KMS-11 (cell line): ENCODE data around the gene DUSP14.

Experiments used
- H2AFZ ChIP-seq: fragments of 200-600 bp; sonication (generic); 2 replicates; pipeline ENCODE4 v1.6.1; 2016; ENCODE audit warnings: antibody characterized with exemption, mixed run types, low read depth
- H3K27ac ChIP-seq: fragments of 200-600 bp; sonication (generic); 2 replicates; pipeline ENCODE4 v1.6.1; 2016; ENCODE audit warnings: mild to moderate bottlenecking, mixed run types
- H3K27me3 ChIP-seq: fragments of 200-600 bp; sonication (generic); 2 replicates; pipeline ENCODE4 v1.6.1; 2017; ENCODE audit warnings: mild to moderate bottlenecking, low read depth, mixed run types, moderate library complexity; ENCODE audit not compliant: insufficient read depth
- H3K36me3 ChIP-seq: fragments of 200-600 bp; sonication (generic); 2 replicates; pipeline ENCODE4 v1.6.1; 2017; ENCODE audit warnings: mild to moderate bottlenecking, mixed run types; ENCODE audit not compliant: insufficient read depth
- H3K4me1 ChIP-seq: fragments of 200-600 bp; sonication (generic); 2 replicates; pipeline ENCODE4 v1.6.1; 2016; ENCODE audit warnings: mild to moderate bottlenecking, low read depth, mixed run types; ENCODE audit not compliant: poor library complexity, severe bottlenecking
- H3K4me2 ChIP-seq: fragments of 200-600 bp; sonication (generic); 2 replicates; pipeline ENCODE4 v1.7.0; 2016; ENCODE audit warnings: mild to moderate bottlenecking, mixed run types
- H3K4me3 ChIP-seq: fragments of 200-600 bp; sonication (generic); IDR thresholded peaks from 2 replicates; pipeline ENCODE4 v1.6.1; 2017; ENCODE audit warnings: low read depth, low read length, mixed read lengths; ENCODE audit not compliant: insufficient read depth
- H3K79me2 ChIP-seq: fragments of 200-600 bp; sonication (generic); 2 replicates; pipeline ENCODE4 v1.6.1; 2016; ENCODE audit warnings: low read depth, mixed run types; ENCODE audit not compliant: insufficient read depth
- H3K9ac ChIP-seq: fragments of 200-600 bp; sonication (generic); 2 replicates; pipeline ENCODE4 v1.6.1; 2016; ENCODE audit warnings: mild to moderate bottlenecking, mixed run types
- H4K20me1 ChIP-seq: fragments of 200-600 bp; sonication (generic); 2 replicates; pipeline ENCODE4 v1.6.1; 2016; ENCODE audit warnings: mild to moderate bottlenecking, mixed run types; ENCODE audit not compliant: insufficient read depth
- TF ChIP-seq, protein P1 (sequence below): fragments of 200-600 bp; sonication (generic); conservative IDR thresholded peaks from 2 replicates; pipeline ENCODE4 v1.6.1; 2017; ENCODE audit warnings: low read depth, mild to moderate bottlenecking, antibody characterized with exemption, low read length, moderate library complexity, mixed read lengths

The DUSP14 gene

DNA sequence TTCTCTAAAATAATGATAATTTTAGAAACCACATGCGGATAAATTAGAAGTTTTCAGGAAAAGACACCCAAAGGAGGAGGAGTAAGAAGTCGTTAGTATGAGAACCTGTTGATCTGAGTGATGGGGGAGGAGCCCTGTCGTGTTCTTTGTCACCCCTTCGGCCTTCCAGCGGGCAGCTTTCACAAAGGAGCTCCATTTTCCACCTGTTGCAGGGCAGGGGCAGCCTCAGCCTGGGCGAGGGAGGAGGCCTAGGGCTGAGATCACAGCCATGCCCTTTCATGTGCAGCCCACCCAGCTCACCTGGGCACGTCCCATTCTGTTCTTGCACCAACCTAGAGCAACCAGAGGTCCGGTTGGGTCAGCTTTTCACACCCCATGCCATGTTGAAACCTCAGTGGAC is 5.3 kb downstream of the DUSP14 start:
- no peak overlapping the region for H3K9ac ChIP-seq
- TF ChIP-seq, protein P1, sequence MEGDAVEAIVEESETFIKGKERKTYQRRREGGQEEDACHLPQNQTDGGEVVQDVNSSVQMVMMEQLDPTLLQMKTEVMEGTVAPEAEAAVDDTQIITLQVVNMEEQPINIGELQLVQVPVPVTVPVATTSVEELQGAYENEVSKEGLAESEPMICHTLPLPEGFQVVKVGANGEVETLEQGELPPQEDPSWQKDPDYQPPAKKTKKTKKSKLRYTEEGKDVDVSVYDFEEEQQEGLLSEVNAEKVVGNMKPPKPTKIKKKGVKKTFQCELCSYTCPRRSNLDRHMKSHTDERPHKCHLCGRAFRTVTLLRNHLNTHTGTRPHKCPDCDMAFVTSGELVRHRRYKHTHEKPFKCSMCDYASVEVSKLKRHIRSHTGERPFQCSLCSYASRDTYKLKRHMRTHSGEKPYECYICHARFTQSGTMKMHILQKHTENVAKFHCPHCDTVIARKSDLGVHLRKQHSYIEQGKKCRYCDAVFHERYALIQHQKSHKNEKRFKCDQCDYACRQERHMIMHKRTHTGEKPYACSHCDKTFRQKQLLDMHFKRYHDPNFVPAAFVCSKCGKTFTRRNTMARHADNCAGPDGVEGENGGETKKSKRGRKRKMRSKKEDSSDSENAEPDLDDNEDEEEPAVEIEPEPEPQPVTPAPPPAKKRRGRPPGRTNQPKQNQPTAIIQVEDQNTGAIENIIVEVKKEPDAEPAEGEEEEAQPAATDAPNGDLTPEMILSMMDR: no peak
- H3K4me2 ChIP-seq: no peak overlapping the region
- no peaks in the 10 kb centered on the region for H3K36me3 ChIP-seq
- no peak overlapping the region for H3K27ac ChIP-seq
- peaks cover 7% of the 10 kb centered on the region for H3K4me1 ChIP-seq
- H3K27me3 ChIP-seq: no peaks in the 10 kb centered on the region
- H3K4me3 ChIP-seq: no peak overlapping the region
- H2AFZ ChIP-seq: no peak overlapping the region
- peaks cover 30% of the 10 kb centered on the region; the same call in 1 of the 2 replicates for H3K79me2 ChIP-seq
- no peaks in the 10 kb centered on the region for H4K20me1 ChIP-seq

DNA sequence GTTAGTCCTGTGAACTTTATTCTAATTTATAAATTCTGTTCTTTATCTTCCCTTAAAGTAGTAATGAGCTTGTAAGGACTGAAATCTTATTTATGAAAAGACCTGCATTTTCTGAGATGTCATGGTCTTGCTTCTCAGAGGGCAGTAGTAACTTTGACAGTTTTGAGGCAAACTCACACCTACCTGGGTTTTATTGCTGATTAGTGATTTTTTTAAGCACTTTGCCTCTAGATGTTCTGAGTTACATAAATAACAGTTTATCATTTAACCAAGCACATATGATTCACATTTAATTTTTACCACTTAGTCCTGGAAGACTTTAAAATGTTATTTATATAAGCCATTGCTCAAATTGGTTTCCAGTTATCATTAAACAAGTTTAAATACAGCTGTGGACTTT is 10.7 kb downstream of the DUSP14 start:
- no peaks in the 10 kb centered on the region for H4K20me1 ChIP-seq
- H3K4me1 ChIP-seq: peaks cover 7% of the 10 kb centered on the region
- H2AFZ ChIP-seq: no peak overlapping the region
- H3K9ac ChIP-seq: no peak overlapping the region
- H3K27me3 ChIP-seq: no peaks in the 10 kb centered on the region
- H3K79me2 ChIP-seq: peaks cover 15% of the 10 kb centered on the region; the same call in 1 of the 2 replicates
- H3K36me3 ChIP-seq: no peaks in the 10 kb centered on the region
- no peak overlapping the region for H3K4me2 ChIP-seq
- no peak overlapping the region for H3K4me3 ChIP-seq
- no peak overlapping the region for H3K27ac ChIP-seq
- TF ChIP-seq, protein P1: no peak

DNA sequence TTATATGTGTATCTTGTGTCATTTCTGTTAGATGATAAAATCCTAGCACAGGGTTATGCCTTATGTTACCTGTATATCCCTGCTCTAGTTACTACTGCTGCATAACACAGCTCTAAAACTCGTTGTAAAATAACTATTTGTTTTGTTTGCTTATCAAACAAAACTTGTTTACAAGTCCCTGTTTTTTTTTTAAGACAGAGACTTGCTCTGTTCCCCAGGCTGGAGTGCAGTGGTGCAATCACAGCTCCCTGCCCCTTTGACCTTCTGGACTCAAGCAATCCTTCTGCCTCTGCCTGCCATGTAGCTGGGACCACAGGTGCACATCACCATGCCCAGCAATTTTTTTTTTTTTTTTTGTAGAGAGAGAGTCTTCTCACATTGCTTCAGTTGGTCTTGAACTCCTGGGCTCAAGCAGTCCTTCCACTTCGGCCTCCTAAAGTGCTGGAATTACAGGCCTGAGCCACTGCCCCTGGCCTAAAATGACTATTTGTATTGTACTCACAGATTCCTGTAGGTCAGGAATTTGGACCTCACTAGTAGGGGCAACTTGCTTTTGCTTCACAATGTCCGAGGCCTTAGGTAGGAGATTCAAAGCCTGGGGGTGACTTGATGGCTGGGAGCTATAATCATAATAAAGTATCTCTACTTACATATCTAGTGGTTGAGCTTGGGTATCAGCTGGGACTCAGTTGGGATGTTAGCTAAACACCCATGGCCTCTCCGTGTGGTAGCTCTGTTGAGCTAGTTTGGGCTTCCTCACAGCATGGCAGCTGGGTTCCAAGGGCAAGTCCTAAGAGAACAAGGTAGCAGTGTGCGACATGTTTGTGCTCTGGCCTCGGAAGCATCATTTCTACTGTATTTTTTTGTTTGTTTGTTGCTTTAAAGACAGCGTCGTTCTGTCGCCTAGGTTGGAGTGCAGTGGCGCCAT is 12.6 kb downstream of the DUSP14 start:
- H3K4me1 ChIP-seq: peaks cover 10% of the 10 kb centered on the region
- no peak overlapping the region for H3K9ac ChIP-seq
- H2AFZ ChIP-seq: no peak overlapping the region
- no peak overlapping the region for H3K4me2 ChIP-seq
- peaks cover 10% of the 10 kb centered on the region; the same call in 1 of the 2 replicates for H3K79me2 ChIP-seq
- H3K4me3 ChIP-seq: no peak overlapping the region
- H3K36me3 ChIP-seq: no peaks in the 10 kb centered on the region
- H3K27ac ChIP-seq: no peak overlapping the region
- no peaks in the 10 kb centered on the region for H4K20me1 ChIP-seq
- H3K27me3 ChIP-seq: no peaks in the 10 kb centered on the region
- TF ChIP-seq, protein P1: no peak

DNA sequence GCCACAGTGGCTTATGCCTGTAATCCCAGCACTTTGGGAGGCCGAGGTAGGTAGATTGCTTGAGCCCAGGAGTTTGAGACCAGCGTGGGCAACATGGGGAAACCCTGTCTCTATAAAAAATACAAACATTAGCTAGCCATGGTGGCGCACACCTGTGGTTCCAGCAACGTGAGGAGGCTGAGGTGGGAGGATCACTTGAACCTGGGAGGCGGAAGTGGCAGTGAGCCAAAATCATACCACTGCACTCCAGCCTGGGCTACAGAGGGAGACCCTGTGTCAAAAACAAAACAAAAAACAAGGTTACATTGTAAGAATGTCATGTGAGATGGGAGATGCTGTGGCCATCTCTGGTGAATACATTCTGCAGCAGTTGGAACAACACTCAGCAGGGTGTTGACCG is 13.5 kb downstream of the DUSP14 start:
- TF ChIP-seq, protein P1: no peak
- Histone ChIP-seq H3K9ac (no peak overlapping the region), H2AFZ (no peak overlapping the region), H3K4me2 (no peak overlapping the region), H3K27ac (no peak overlapping the region), H3K27me3 (no peaks in the 10 kb centered on the region), H4K20me1 (no peaks in the 10 kb centered on the region), H3K4me1 (peaks cover 10% of the 10 kb centered on the region), H3K36me3 (no peaks in the 10 kb centered on the region), H3K79me2 (peaks cover 10% of the 10 kb centered on the region; the same call in 1 of the 2 replicates), H3K4me3 (no peak overlapping the region)
